Tracheal epithelial cell (primary cell): ENCODE results near the gene DPYSL5. TPM values are rescaled to one million over a fixed set of nuclear protein-coding genes. Genes with fewer than 3 reads are reported as not detected.

Experiments used
- total RNA-seq: library from RNA; depleted of rRNA; stranded (reverse); fragments of >200 nt; gene quantifications from 2 replicates; pipeline ENCODE4 v1.2.1, GENCODE V29; 2014

The DPYSL5 gene
- total RNA-seq, result not detected in 2 replicates

GRCh38 chr2:26847655-26848335, at the start of gene DPYSL5:
TSS of gene DPYSL5 (plus strand) at chr2:26848132. CDS start at chr2:26898500, 50,368 bp downstream.

DNA sequence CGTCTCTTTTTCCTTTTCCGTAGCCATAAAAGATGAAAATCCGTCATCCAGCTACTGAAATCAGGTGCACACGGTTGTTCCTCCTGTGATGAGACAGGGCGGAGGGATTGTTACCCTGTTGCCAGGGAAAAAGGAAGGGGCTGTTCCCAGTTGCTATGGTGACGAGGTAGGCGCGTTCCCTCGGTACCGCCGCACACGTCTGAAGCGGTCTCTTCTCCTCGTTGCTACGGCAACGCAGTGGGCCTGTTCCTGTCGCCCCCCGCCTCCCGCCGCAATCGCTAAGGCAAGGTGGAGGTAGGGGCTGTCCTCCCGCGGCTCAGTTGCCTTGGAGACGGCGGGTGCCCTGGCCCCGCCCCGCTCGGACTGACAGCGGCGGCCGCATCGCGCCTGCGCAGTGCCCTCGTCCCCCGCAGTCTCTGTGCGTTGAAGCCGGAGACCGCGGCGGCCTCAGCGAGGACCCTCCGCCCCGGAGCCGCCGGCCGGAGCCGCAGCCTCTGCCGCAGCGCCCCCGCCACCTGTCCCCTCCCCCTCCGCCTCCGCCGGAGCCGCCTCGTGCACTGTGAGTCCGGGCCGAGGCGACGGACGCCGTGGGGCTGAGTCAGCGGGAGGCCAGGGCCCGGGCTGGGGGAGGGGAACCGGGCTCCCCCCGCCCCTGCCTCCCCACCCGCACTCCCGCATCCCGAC, 122.5 kb downstream of the DPYSL5 start, which contains the start of gene MAPRE3:
Gene MAPRE3 (plus strand): TSS at position 394 of the 684 bp plus-strand sequence. CDS start 51,582 bp downstream, outside the sequence.

Other genes starting within 250 kb of the DPYSL5 start
- not detected in 2 replicates for gene CIB4, start 206.8 kb upstream of the DPYSL5 start, total RNA-seq
- 4.3 TPM in 1 of 2 replicates, not detected in the other for gene KCNK3, start 155.4 kb upstream of the DPYSL5 start, total RNA-seq
- 25.6 and 34.5 TPM in 2 replicates for gene SLC35F6, start 83.8 kb upstream of the DPYSL5 start, total RNA-seq
- gene CENPA, start 62.1 kb upstream of the DPYSL5 start, total RNA-seq, result 4.8 TPM in 1 of 2 replicates, not detected in the other
- gene MAPRE3, start 122.5 kb downstream of the DPYSL5 start, total RNA-seq, result 1.7 and 2.4 TPM in 2 replicates
- 7.9 and 15.4 TPM in 2 replicates for gene TMEM214, start 184.8 kb downstream of the DPYSL5 start, total RNA-seq
- 13.6 and 18.6 TPM in 2 replicates for gene AGBL5, start 203.5 kb downstream of the DPYSL5 start, total RNA-seq
- 308 and 345 TPM in 2 replicates for gene OST4, start 223.5 kb downstream of the DPYSL5 start, total RNA-seq
- 0.21 and 0.24 TPM in 2 replicates for gene EMILIN1, start 230.5 kb downstream of the DPYSL5 start, total RNA-seq
- 0.85 and 1.7 TPM in 2 replicates for gene KHK, start 238.6 kb downstream of the DPYSL5 start, total RNA-seq